Naive thymus-derived CD8-positive, alpha-beta T cell (primary cell): Measurements from ENCODE around the gene SEPTIN7. TPM values are rescaled to one million over a fixed set of nuclear protein-coding genes. Genes with fewer than 3 reads are reported as not detected.

Source experiments
- ATAC-seq, 2 donors: fragments of 150-1000 bp; cut with Tn5 transposase in 1 of 2; sonication (Bioruptor Pico), chemical (Tn5 transposase) in 1 of 2; 1 replicate in 1 of 2; 2 replicates in 1 of 2; pipeline ENCODE4 v1.10.0; 2021; ENCODE audit warnings: mild to moderate bottlenecking in 2 of 2, moderate library complexity in 2 of 2
- POLR2A ChIA-PET: fragments of 350-600 bp; sonication (Branson Sonifier 250); formaldehyde crosslinking; loops from one replicate; lab custom pipeline; 2021; ENCODE audit warnings: antibody characterized with exemption; lab: Charles Lee
- DNase-seq, 10 donors: peaks; one replicate each; pipeline versions ENCODE4 v3.0.0 to v3.0.0-alpha.2; 2020 to 2022
- H3K27ac Mint-ChIP-seq, 10 donors: one replicate each; pipeline ENCODE4 v1.8.0; 2020 to 2022; ENCODE audit warnings: mild to moderate bottlenecking in 10 of 10, mixed read lengths in 10 of 10, moderate library complexity in 4 of 10, inconsistent platforms in 1 of 10
- H3K27me3 Mint-ChIP-seq, 5 donors: one replicate each; pipeline ENCODE4 v1.8.0; 2021 to 2022; ENCODE audit warnings: mixed read lengths in 5 of 5
- H3K36me3 Mint-ChIP-seq, 3 donors: one replicate each; pipeline ENCODE4 v1.8.0; 2020 to 2022; ENCODE audit warnings: mixed read lengths in 3 of 3, mild to moderate bottlenecking in 2 of 3, inconsistent platforms in 1 of 3
- H3K4me1 Mint-ChIP-seq, 4 donors: one replicate each; pipeline ENCODE4 v1.8.0; 2021 to 2022; ENCODE audit warnings: mixed read lengths in 4 of 4
- H3K4me3 Mint-ChIP-seq, 10 donors: one replicate each; pipeline ENCODE4 v1.8.0; 2020 to 2022; ENCODE audit warnings: mild to moderate bottlenecking in 10 of 10, mixed read lengths in 10 of 10, moderate library complexity in 6 of 10, inconsistent platforms in 1 of 10
- H3K9me3 Mint-ChIP-seq, 9 donors: one replicate each; pipeline ENCODE4 v1.8.0; 2020 to 2022; ENCODE audit warnings: mixed read lengths in 9 of 9, mild to moderate bottlenecking in 3 of 9, inconsistent platforms in 1 of 9, moderate library complexity in 1 of 9
- polyA plus RNA-seq, 3 donors: library from polyadenylated mRNA; unstranded; fragments of 300-500 nt; fragmentation: Illumina TruSeq; gene quantifications; one replicate each; pipeline ENCODE4 v1.2.3, GENCODE V29; 2021
- total RNA-seq, 8 experiments: library from RNA in 2 of 8; stranded (reverse) in 2 of 8; gene quantifications; one replicate each; pipeline ENCODE4 v1.2.3 and lab custom pipeline; 2021 to 2026

Gene SEPTIN7
- total and polyA plus RNA-seq, 5 experiments from 2014 or later = 244 to 693 (median 488) TPM

DNA sequence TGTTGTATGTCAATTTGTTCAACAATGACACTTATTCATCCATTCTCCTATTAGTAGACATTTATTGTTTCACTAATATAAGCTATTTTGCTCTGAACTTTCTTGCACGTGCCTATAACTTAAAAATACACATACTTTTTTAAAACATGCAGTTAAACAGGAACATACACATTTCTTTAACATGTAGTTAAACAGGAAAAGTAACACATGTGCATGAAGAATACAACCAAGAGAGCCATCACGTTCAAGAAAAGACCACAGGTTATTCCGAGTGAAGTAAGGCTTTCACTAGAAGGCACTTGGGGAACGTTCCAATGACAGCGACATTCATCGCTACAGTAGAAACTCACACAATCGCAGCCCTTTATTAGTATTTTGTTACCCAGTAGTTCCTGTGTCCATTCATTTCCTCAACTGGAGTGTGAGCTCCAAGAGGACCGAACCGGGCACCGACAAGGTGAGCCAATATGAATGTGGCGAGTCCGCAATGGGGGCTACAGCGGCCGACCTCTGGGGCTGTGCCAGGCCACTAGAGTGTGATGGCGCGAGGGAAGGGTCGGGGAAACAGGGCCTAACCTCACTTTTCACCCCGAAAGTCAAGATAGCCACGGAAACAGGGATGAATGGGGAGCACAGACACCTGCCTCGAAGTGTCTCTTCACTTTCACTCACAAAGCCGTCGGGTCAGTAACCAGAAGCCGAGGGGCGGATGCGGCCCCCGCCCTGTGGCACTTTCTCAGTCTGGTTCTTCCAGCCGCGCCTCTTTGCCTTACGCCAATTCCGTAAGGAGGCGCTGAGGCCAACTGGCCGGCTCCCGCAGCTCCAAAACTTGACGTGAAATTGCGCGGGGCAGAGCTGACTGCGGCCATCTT is 775 bp upstream of the SEPTIN7 start:
- H3K4me1 Mint-ChIP-seq = peaks cover 28 to 43% (median 41%) of the 10 kb centered on the region in 4 donors
- peaks cover 0 to 7% (median 0%) of the 10 kb centered on the region in 3 donors for H3K36me3 Mint-ChIP-seq
- no peaks in the 10 kb centered on the region for H3K27me3 Mint-ChIP-seq
- peak overlapping the region; percentile 98 to 100 (median 99) for H3K27ac Mint-ChIP-seq
- peak; percentile 45 to 48 for ATAC-seq
- peak in 7 of 10 donors; percentile 64 to 89 (median 77) for DNase-seq
- no peaks in the 10 kb centered on the region for H3K9me3 Mint-ChIP-seq
- peak overlapping the region; percentile 87 to 97 (median 94) for H3K4me3 Mint-ChIP-seq
- POLR2A ChIA-PET = interaction anchor here (0.8 to 4.7 kb wide), 26 partner anchors 9 to 1648 kb away, joined by 3 to 76 read pairs (median 4); partner anchors contain the start of genes ELMO1 and HERPUD2

DNA sequence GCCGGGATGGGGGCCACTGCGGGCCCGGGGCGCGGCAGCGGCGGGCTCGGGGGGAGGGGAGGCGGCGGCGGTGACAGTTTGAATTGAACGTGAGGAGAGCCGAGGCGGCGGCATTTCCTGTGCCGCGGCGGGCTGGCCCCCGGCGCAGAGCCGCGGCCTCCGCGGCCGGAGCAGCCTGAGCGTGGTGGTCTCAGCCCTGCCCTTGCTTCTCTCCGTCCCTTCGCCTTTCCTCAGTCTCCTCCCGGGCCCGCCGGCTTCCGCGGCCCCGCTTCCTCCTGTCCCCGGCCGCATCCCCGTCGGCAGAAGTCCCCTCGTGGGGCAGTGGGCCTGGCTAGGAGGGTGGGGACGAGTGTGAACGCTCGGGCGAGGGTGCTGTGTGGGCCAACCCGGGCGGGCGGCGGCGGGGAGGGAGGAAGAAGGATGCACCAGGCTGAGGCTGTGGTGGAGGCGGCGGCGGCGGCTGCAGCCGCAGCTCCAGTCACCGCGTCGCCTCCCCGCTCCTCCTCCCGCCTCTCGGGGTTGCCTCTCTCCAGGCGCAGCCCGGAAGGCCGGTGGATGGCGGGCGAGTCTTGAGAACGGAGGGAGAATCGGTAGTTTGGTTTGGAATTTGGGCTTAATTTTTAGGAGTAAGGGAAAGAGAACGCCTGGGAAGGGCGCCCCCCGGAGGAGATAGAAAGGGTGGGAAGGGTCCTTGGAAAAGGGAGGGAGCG is 690 bp downstream of the SEPTIN7 start:
- Mint-ChIP-seq H3K4me1 (peaks cover 35 to 57% (median 54%) of the 10 kb centered on the region in 4 donors), H3K27ac (peak overlapping the region; percentile 94 to 100 (median 99))

DNA sequence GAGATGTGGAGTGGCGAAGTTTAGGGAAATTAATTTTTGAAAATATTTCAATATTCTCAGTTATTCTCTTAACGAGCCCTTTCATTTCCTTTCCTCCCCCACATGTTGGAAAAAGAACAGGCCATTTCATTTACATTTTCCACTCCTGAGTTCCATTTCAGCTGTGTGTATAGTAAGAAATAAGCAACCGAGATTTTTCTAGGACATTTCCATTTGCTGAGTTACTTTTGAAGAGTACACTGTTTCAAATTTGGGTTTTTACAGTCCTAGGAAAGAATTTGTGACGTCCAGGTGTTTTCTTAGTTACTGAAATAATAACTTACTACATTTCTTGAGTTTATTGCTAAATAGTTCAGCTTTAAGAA is 1.2 kb downstream of the SEPTIN7 start:
- H3K9me3 Mint-ChIP-seq = no peaks in the 10 kb centered on the region
- H3K4me3 Mint-ChIP-seq = peak overlapping the region; percentile 91 to 97 (median 94)
- H3K27me3 Mint-ChIP-seq = no peaks in the 10 kb centered on the region
- peaks cover 36 to 60% (median 57%) of the 10 kb centered on the region in 4 donors for H3K4me1 Mint-ChIP-seq
- H3K36me3 Mint-ChIP-seq = peaks cover 0 to 8% (median 0%) of the 10 kb centered on the region in 3 donors
- DNase-seq (peak in 1 of 10 donors; percentile 26), ATAC-seq (no peak)
- POLR2A ChIA-PET = interaction anchor here (1.1 to 4.7 kb wide), 5 partner anchors 9 to 107 kb away, joined by 3 to 76 read pairs (median 18); partner anchors contain the start of gene HERPUD2
- H3K27ac Mint-ChIP-seq = peak overlapping the region; percentile 94 to 100 (median 99)

More for the DNA sequence above, 690 bp downstream of the SEPTIN7 start:
- peaks cover 0 to 8% (median 0%) of the 10 kb centered on the region in 3 donors for H3K36me3 Mint-ChIP-seq
- ATAC-seq (peak; percentile 45 to 52), DNase-seq (peak; percentile 65 to 87 (median 76))
- POLR2A ChIA-PET = interaction anchor here (0.7 to 4.7 kb wide), 23 partner anchors 10 to 1646 kb away, joined by 3 to 76 read pairs (median 4); partner anchors contain the start of genes ELMO1 and HERPUD2
- H3K9me3 Mint-ChIP-seq = no peaks in the 10 kb centered on the region
- H3K27me3 Mint-ChIP-seq = no peaks in the 10 kb centered on the region
- peak overlapping the region; percentile 91 to 97 (median 94) for H3K4me3 Mint-ChIP-seq

DNA sequence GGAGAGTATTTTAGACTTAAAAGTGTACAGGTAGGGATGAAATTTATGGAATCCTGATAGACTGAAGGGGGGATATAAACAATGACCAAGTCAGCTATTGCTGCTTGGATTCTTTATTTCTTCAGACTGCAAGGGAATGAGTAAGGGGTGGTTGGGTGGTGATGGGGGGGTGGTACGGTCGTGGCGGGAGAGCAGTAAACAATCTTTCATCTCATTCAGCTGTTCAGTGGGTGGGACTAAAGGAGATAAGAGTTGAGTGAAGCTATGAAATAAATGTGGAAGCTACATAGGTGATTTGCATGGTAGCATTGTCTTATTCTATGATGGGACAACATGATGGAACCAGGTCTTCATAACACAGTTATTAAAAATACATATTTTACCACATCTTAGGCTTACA is 1.8 kb downstream of the SEPTIN7 start:
- ATAC-seq (no peak), DNase-seq (peak in 4 of 10 donors; percentile 5 to 18 (median 11))
- no peaks in the 10 kb centered on the region for H3K27me3 Mint-ChIP-seq
- peaks cover 0 to 8% (median 0%) of the 10 kb centered on the region in 3 donors for H3K36me3 Mint-ChIP-seq
- POLR2A ChIA-PET = interaction anchor here (0.6 to 4.7 kb wide), 3 partner anchors 9 to 107 kb away, joined by 3 to 18 read pairs (median 3); no protein-coding TSS in a partner anchor
- H3K9me3 Mint-ChIP-seq = no peaks in the 10 kb centered on the region
- H3K27ac Mint-ChIP-seq = peak overlapping the region; percentile 94 to 100 (median 99)
- peak overlapping the region; percentile 91 to 97 (median 94) for H3K4me3 Mint-ChIP-seq
- peaks cover 36 to 60% (median 57%) of the 10 kb centered on the region in 4 donors for H3K4me1 Mint-ChIP-seq

DNA sequence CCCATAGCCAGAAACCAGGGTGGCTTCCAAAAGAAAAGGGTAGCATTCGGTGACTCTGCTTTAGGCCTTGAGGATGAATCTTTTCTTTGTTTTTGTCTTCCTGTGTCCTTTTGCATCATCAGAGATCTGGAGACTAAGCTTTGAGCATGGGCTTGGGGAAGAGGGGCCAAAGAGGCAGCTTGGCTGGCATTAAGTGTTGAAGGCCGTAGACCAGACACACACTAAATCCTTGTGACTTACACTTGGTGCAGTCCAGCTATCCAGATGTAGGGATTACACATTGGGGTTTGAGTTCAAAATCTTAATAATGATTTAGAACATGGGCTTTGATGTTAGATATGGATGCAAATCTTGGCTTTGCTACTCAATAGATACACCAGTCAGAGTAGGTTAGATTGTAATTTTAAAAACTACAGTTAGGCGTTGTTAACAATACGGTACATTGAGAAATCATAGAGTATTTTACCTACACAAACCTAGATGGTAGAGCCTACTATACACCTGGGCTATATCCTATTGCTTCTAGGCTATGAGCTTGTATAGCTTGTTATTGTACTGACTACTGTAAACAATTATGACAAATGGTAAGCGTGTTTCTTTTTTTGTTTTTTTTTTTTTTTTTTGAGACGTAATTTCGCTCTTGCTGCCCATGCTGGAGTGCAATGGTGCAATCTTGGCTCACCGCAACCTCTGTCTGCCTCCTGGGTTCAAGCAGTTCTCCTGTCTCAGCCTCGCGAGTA is 3.5 kb downstream of the SEPTIN7 start:
- Mint-ChIP-seq H3K4me1 (peaks cover 41 to 75% (median 73%) of the 10 kb centered on the region in 4 donors), H3K9me3 (peaks cover 0 to 1% (median 0%) of the 10 kb centered on the region in 9 donors), H3K27me3 (no peaks in the 10 kb centered on the region), H3K27ac (peak overlapping the region in 8 of 10 donors; percentile 3 to 99 (median 76)), H3K4me3 (peak overlapping the region; percentile 5 to 97 (median 36)), H3K36me3 (peaks cover under 1 to 8% (median 8%) of the 10 kb centered on the region in 3 donors)
- POLR2A ChIA-PET = interaction anchor here (0.6 to 1.1 kb wide), 6 partner anchors 31 to 1645 kb away, joined by 3 to 7 read pairs (median 4); no protein-coding TSS in a partner anchor
- DNase-seq (no peak), ATAC-seq (no peak)

DNA sequence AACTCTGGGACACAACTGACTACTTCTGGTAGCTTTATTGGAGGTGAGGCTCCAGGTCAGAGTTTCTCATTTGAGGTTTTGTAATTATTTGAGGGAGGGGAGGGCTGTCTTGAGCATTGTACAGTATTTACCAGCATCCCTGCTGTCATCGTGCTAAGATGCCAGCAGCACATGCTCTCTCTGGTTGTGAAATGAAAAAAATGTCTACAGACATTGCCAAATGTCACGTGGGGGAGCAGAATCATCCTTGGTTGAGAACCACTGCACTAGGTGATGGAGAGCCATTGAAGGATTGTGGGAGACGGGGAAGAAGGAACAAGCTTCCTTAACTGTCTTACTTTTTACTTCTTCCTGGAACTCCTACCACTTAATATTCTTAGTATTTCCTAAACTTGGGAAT is 5.0 kb downstream of the SEPTIN7 start:
- H3K27ac Mint-ChIP-seq = peak overlapping the region; percentile 13 to 99 (median 82)

DNA sequence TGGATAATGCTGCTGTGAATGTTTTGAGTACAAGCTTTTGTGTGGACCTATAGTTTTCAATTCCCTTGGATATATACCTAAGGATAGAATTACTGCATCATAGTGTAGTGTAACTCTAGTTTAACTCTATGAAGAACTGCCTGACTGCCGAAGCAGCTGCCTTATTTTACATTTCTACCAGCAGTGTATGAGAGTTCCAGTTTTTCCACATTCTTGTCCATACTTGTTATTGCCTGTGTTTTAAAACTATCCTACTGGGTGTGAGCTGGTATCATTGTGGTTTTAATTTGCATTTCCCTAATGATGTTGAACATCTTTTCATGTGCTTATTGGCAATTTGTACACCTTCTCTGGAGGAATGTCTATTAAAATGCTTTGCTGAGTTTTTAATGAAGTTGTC is 15.7 kb downstream of the SEPTIN7 start:
- peaks cover 34 to 85% (median 74%) of the 10 kb centered on the region in 4 donors for H3K4me1 Mint-ChIP-seq
- ATAC-seq = no peak
- H3K4me3 Mint-ChIP-seq = peak overlapping the region in 3 of 10 donors; percentile 19 to 40 (median 24)
- H3K27me3 Mint-ChIP-seq = no peaks in the 10 kb centered on the region
- H3K36me3 Mint-ChIP-seq = peaks cover 29 to 49% (median 43%) of the 10 kb centered on the region in 3 donors
- DNase-seq = no peak
- H3K27ac Mint-ChIP-seq = peak overlapping the region in 1 of 10 donors; percentile 42
- H3K9me3 Mint-ChIP-seq = peaks cover 10 to 59% (median 38%) of the 10 kb centered on the region in 9 donors
- POLR2A ChIA-PET = interaction anchor here (1.2 kb wide), 1 partner anchor 15 kb away, joined by 5 read pairs; the partner anchor contains the start of gene SEPTIN7

More for the DNA sequence above, 5.0 kb downstream of the SEPTIN7 start:
- DNase-seq (no peak), ATAC-seq (no peak)
- peaks cover 0 to 6% (median 0%) of the 10 kb centered on the region in 9 donors for H3K9me3 Mint-ChIP-seq
- H3K36me3 Mint-ChIP-seq = peaks cover 6 to 20% (median 10%) of the 10 kb centered on the region in 3 donors
- H3K27me3 Mint-ChIP-seq = no peaks in the 10 kb centered on the region
- POLR2A ChIA-PET = interaction anchor here (0.9 kb wide), 1 partner anchor 9 kb away, joined by 3 read pairs; no protein-coding TSS in a partner anchor
- H3K4me1 Mint-ChIP-seq = peaks cover 45 to 82% (median 79%) of the 10 kb centered on the region in 4 donors
- peak overlapping the region in 9 of 10 donors; percentile 31 to 80 (median 59) for H3K4me3 Mint-ChIP-seq

DNA sequence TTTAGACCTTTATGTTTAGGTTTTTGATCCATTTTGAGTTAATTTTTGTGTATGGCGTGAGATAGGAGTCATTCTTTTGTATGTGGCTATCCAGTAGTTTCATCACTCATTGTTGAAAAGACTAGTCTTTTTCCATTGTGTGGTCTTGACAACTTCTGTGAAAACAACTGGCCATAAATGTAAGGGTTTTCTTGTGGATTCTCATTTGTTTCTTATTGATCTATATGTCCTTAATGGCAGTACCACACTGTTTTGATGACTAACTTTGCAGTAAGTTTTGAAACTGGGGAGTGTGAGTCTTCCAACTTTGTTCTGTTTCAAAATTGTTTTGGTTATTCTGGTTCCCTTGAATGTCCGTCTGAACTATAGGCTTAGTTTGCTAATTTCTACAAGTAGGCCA is 16.3 kb downstream of the SEPTIN7 start:
- peaks cover 29 to 49% (median 43%) of the 10 kb centered on the region in 3 donors for H3K36me3 Mint-ChIP-seq
- no peaks in the 10 kb centered on the region for H3K27me3 Mint-ChIP-seq
- no peak for DNase-seq
- ATAC-seq = no peak
- H3K4me1 Mint-ChIP-seq = peaks cover 34 to 82% (median 71%) of the 10 kb centered on the region in 4 donors
- peak overlapping the region in 4 of 10 donors; percentile 6 to 46 (median 24) for H3K27ac Mint-ChIP-seq
- peaks cover 10 to 59% (median 38%) of the 10 kb centered on the region in 9 donors for H3K9me3 Mint-ChIP-seq
- H3K4me3 Mint-ChIP-seq = peak overlapping the region in 8 of 10 donors; percentile 2 to 40 (median 16)
- POLR2A ChIA-PET = interaction anchor here (1.2 kb wide), 1 partner anchor 16 kb away, joined by 5 read pairs; the partner anchor contains the start of gene SEPTIN7

DNA sequence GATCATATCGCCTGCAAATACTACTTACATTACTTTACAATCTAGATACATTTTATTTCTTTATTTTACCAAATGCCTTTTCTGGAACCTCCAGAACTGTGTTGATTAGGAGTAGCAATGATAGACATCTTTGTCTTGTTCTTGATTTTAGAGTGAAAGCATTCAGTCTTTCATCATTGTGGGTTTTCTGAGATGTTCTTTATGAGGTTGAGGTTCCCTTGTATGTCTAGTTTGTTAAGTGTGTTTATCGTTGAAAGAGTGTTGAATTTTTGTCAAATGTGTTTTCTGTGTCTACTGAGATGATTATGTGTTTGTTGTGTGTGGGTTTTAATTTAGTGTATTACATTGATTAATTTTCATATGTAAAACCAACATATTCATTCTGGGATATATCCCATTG is 17.1 kb downstream of the SEPTIN7 start:
- Mint-ChIP-seq H3K4me3 (peak overlapping the region in 7 of 10 donors; percentile 27 to 64 (median 44)), H3K9me3 (peaks cover 10 to 61% (median 38%) of the 10 kb centered on the region in 9 donors), H3K36me3 (peaks cover 29 to 49% (median 46%) of the 10 kb centered on the region in 3 donors), H3K27me3 (no peaks in the 10 kb centered on the region), H3K27ac (peak overlapping the region in 6 of 10 donors; percentile 5 to 81 (median 47)), H3K4me1 (peaks cover 34 to 82% (median 68%) of the 10 kb centered on the region in 4 donors)
- DNase-seq (no peak), ATAC-seq (no peak)
- POLR2A ChIA-PET = no interaction called here

DNA sequence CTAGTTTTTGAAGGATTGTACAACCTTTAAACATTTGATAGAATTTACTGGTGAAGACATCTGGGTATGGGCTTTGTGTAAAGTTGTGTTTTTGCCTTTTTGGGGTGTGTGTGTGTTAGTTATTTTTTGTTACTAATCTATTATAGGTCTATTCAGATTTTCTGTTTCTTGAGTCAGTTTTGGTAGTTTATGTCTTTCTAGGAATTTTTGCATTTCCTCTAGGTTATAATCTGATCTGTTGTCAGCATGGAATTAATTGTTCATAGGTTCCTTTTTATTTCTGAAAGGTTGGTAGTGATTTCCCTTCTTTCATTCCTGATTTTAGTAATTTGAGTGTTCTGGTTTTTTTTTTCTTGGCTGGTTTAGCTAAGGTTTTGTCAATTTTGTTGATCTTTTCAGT is 17.7 kb downstream of the SEPTIN7 start:
- POLR2A ChIA-PET = no interaction called here
- Mint-ChIP-seq H3K4me1 (peaks cover 30 to 76% (median 63%) of the 10 kb centered on the region in 4 donors), H3K4me3 (peak overlapping the region in 8 of 10 donors; percentile 26 to 64 (median 43)), H3K36me3 (peaks cover 29 to 53% (median 46%) of the 10 kb centered on the region in 3 donors), H3K9me3 (peaks cover 10 to 61% (median 38%) of the 10 kb centered on the region in 9 donors), H3K27me3 (no peaks in the 10 kb centered on the region), H3K27ac (peak overlapping the region in 4 of 10 donors; percentile 0 to 36 (median 24))
- no peak for ATAC-seq
- no peak for DNase-seq

DNA sequence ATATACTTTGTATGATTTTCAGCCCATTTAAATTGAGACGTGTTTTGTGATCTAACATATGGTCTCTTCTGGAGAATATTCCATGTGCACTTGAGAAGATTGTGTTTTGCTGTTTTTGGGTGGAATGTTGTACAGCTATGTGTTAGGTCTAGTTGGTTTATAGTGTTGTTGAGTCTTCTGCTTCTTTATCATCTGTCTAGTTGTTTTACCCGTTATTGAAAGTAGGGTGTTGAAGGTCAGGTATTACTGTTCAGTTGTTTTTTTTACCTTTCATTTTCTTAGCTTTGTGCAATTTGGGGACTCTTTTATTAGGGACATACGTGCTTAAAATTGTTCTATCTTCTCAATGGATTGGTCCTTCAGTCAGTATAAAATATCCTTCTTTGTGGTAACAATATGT is 18.5 kb downstream of the SEPTIN7 start:
- Mint-ChIP-seq H3K4me1 (peaks cover 29 to 68% (median 59%) of the 10 kb centered on the region in 4 donors), H3K27ac (peak overlapping the region in 5 of 10 donors; percentile 5 to 48 (median 32))
- POLR2A ChIA-PET = interaction anchor here (1.9 kb wide), 1 partner anchor 19 kb away, joined by 5 read pairs; the partner anchor contains the start of gene SEPTIN7

More for the DNA sequence above, 18.5 kb downstream of the SEPTIN7 start:
- Mint-ChIP-seq H3K36me3 (peaks cover 29 to 55% (median 43%) of the 10 kb centered on the region in 3 donors), H3K4me3 (peak overlapping the region in 5 of 10 donors; percentile 4 to 44 (median 15)), H3K27me3 (no peaks in the 10 kb centered on the region), H3K9me3 (peaks cover 10 to 61% (median 38%) of the 10 kb centered on the region in 9 donors)
- no peak for ATAC-seq
- no peak for DNase-seq
